K562 (cell line): ENCODE results near the gene HIVEP3. TPM values are rescaled to one million over a fixed set of nuclear protein-coding genes. Genes with fewer than 3 reads are reported as not detected.

Source experiments
- ATAC-seq: fragments of 200-7000 bp; cut with Tn5 transposase; 3 replicates; pipeline ENCODE4 v1.9.1; 2020; ENCODE audit warnings: moderate library complexity
- BruUV-seq: library from RNA; stranded (reverse); fragments of 400-500 nt; replicated peaks from 2 replicates; lab custom pipeline; 2021; lab: Mats Ljungman, UMichigan
- CTCF ChIA-PET: fragments of 300-600 bp; formaldehyde crosslinking; extraction: SDS; loops from one replicate; lab custom pipeline; 2021; ENCODE audit warnings: low intra/inter-chr PET ratio; lab: Yijun Ruan, JAX
- POLR2A ChIA-PET: fragments of 300-600, 350-650 bp; sonication (Branson Sonifier 250); formaldehyde crosslinking; extraction: SDS; loops from one replicate; lab custom pipeline; 2021; ENCODE audit warnings: antibody characterized with exemption, inconsistent platforms; lab: Yijun Ruan, JAX
- DNase-seq, 4 experiments: peaks; one replicate each; pipeline versions ENCODE4 v3.0.0 to v3.0.0-alpha.2; 2011 to 2018; ENCODE audit warnings: low spot score in 3 of 4, mixed read lengths in 3 of 4; ENCODE audit errors: extremely low read depth in 1 of 4
- FAIRE-seq: peaks from 2 replicates; lab custom pipeline; 2011; peaks lifted over from hg19 to GRCh38; lab: Jason Lieb, UNC
- H2AFZ ChIP-seq: 2 replicates; pipeline ENCODE4 v1.6.0; 2011; ENCODE audit warnings: low read depth, low read length, control low read depth, inconsistent platforms
- H3K27ac ChIP-seq: fragments of 200-600 bp; 3 replicates; pipeline ENCODE4 v1.8.0; 2011; ENCODE audit warnings: low read depth, mild to moderate bottlenecking, control low read depth, inconsistent platforms, low read length, moderate library complexity, mixed read lengths; ENCODE audit errors: extremely low read depth
- H3K27me3 ChIP-seq, 2 experiments: fragments of 300-600 bp in 1 of 2; 2 replicates in 1 of 2; 3 replicates in 1 of 2; pipeline versions ENCODE4 v1.6.0 to v1.8.0; 2011; ENCODE audit warnings: inconsistent platforms in 2 of 2, low read length in 2 of 2, mild to moderate bottlenecking in 1 of 2, mixed read lengths in 1 of 2, moderate library complexity in 1 of 2; ENCODE audit not compliant: control insufficient read depth in 2 of 2, insufficient read depth in 2 of 2
- H3K36me3 ChIP-seq: fragments of 300-600 bp; 3 replicates; pipeline ENCODE4 v1.8.0; 2011; ENCODE audit warnings: mild to moderate bottlenecking, low read length, inconsistent platforms; ENCODE audit not compliant: control insufficient read depth, insufficient read depth
- H3K4me1 ChIP-seq, 2 experiments: fragments of 200-600 bp in 1 of 2; replicated peaks in 1 of 2; 2 replicates in 1 of 2; 3 replicates in 1 of 2; pipeline versions ENCODE4 v1.5.1 to v1.8.0; 2011; ENCODE audit warnings: inconsistent platforms in 2 of 2, low read length in 2 of 2, mild to moderate bottlenecking in 1 of 2, mixed read lengths in 1 of 2, moderate library complexity in 1 of 2; ENCODE audit not compliant: control insufficient read depth in 2 of 2, insufficient read depth in 2 of 2
- H3K4me2 ChIP-seq: 2 replicates; pipeline ENCODE4 v1.6.1; 2011; ENCODE audit warnings: low read length, control low read depth, inconsistent platforms, mixed read lengths; ENCODE audit not compliant: insufficient read depth
- H3K4me3 ChIP-seq: fragments of 200-600 bp; sonication (generic), shearing (Covaris generic); 2 replicates; pipeline ENCODE4 v1.5.1; 2016; ENCODE audit warnings: control low read depth, inconsistent platforms
- H3K79me2 ChIP-seq: fragments of 200-600 bp; 3 replicates; pipeline ENCODE4 v1.8.0; 2011; ENCODE audit warnings: low read length, inconsistent platforms; ENCODE audit not compliant: control insufficient read depth, insufficient read depth
- H3K9ac ChIP-seq, 2 experiments: 2 replicates each; pipeline versions ENCODE4 v1.6.0 to v1.6.1; 2011; ENCODE audit warnings: low read depth in 2 of 2, low read length in 2 of 2, control low read depth in 1 of 2, inconsistent platforms in 1 of 2, mild to moderate bottlenecking in 1 of 2, mixed read lengths in 1 of 2; ENCODE audit not compliant: insufficient read depth in 1 of 2
- H3K9me1 ChIP-seq: one replicate; pipeline ENCODE4 v1.6.0; 2011; ENCODE audit warnings: inconsistent platforms, mild to moderate bottlenecking, low read length, moderate library complexity; ENCODE audit not compliant: control insufficient read depth, insufficient read depth
- H3K9me3 ChIP-seq: replicated peaks from 2 replicates; pipeline ENCODE4 v1.5.1; 2011; ENCODE audit warnings: low read depth, low read length, inconsistent platforms; ENCODE audit not compliant: control insufficient read depth, insufficient read depth
- H4K20me1 ChIP-seq: replicated peaks from 2 replicates; pipeline ENCODE4 v1.6.1; 2011; ENCODE audit warnings: low read length, inconsistent platforms, mixed read lengths; ENCODE audit not compliant: control insufficient read depth, insufficient read depth
- BRCA1 ChIP-seq, 2 experiments: fragments of 450-650 bp in 1 of 2; sonication (generic) in 1 of 2; formaldehyde crosslinking in 1 of 2; IDR thresholded peaks; 2 replicates each; pipeline versions ENCODE4 v1.5.0 to v1.6.1; 2017 to 2020; ENCODE audit warnings: mild to moderate bottlenecking in 1 of 2, missing genetic modification reagents in 1 of 2
- ELF4 ChIP-seq: fragments of 450-650 bp; formaldehyde crosslinking; IDR thresholded peaks from 2 replicates; pipeline ENCODE4 v1.4.0; 2022; ENCODE audit warnings: missing genetic modification characterization
- MTF1 ChIP-seq: fragments of 250-450 bp; sonication (Bioruptor Pico); IDR thresholded peaks from 2 replicates; pipeline ENCODE4 v1.9.0; 2021; ENCODE audit warnings: moderate library complexity, mild to moderate bottlenecking, inconsistent platforms, borderline replicate concordance
- POLR2AphosphoS5 ChIP-seq: IDR thresholded peaks from 2 replicates; pipeline ENCODE4 v1.6.1; 2011; ENCODE audit warnings: mild to moderate bottlenecking, low read depth, low read length, moderate library complexity; ENCODE audit not compliant: control insufficient read depth, insufficient read depth
- PRMT5 ChIP-seq: sonication (generic); formaldehyde crosslinking; IDR thresholded peaks from 2 replicates; pipeline ENCODE4 v1.5.0; 2020; ENCODE audit warnings: missing genetic modification reagents
- RUNX1 ChIP-seq: sonication (generic); IDR thresholded peaks from 2 replicates; pipeline ENCODE4 v1.6.1; 2016; ENCODE audit warnings: antibody characterized with exemption, low read depth
- SMAD3 ChIP-seq: fragments of 450-650 bp; formaldehyde crosslinking; conservative IDR thresholded peaks from 2 replicates; pipeline ENCODE4 v1.4.0; 2020; ENCODE audit warnings: mild to moderate bottlenecking
- TRIM28 ChIP-seq: fragments of 450-650 bp; IDR thresholded peaks from 2 replicates; pipeline ENCODE4 v1.6.1; 2017
- ZBTB8A ChIP-seq: fragments of 450-650 bp; IDR thresholded peaks from 2 replicates; pipeline ENCODE4 v1.6.1; 2018; ENCODE audit warnings: mild to moderate bottlenecking, moderate library complexity; ENCODE audit not compliant: partially characterized antibody
- ZKSCAN3 ChIP-seq: fragments of 250-450 bp; sonication (Bioruptor Pico); IDR thresholded peaks from 2 replicates; pipeline ENCODE4 v1.4.0; 2020
- ZNF354B ChIP-seq: fragments of 250-450 bp; sonication (Bioruptor Pico); IDR thresholded peaks from 2 replicates; pipeline ENCODE4 v1.4.0; 2020
- WGBS: fragments of 100-300 bp; shearing (Covaris generic); methylation state at CpG from one replicate; pipeline ENCODE4 v1.1.6; 2016; ENCODE audit warnings: low coverage, mixed read lengths; ENCODE audit not compliant: insufficient coverage; ENCODE audit errors: missing lambda C conversion rate; 5-methylcytosine and 5-hydroxymethylcytosine counted together
- in situ Hi-C: fragments of 300-500 bp; cut with MboI; formaldehyde crosslinking; loops from 4 replicates; pipeline ENCODE4 v1.15.0; 2018; ENCODE audit warnings: inconsistent platforms, mixed read lengths
- intact Hi-C: fragments of 100-400 bp; cut with micrococcal nuclease; formaldehyde crosslinking; loops from 2 replicates; pipeline ENCODE4 v1.14.2; 2022
- polyA plus RNA-seq, 8 experiments: library from polyadenylated mRNA; depleted of rRNA in 4 of 8; stranded (reverse) in 5 of 8; unstranded in 3 of 8; fragments of >200 nt; fragmentation: Nextera tagmentation in 2 of 8; fragmentation: Illumina TruSeq in 1 of 8; extraction: Ambion mirVana in 2 of 8; extraction: Trizol in 1 of 8; gene quantifications; 2 replicates each; pipeline versions ENCODE4 v1.2.1 to v1.2.3, GENCODE V29; 2011 to 2014; ENCODE audit warnings: inconsistent platforms in 1 of 8, missing spikeins in 1 of 8
- total RNA-seq, 7 experiments: library from RNA; depleted of rRNA in 6 of 7; stranded (reverse); fragments of >200 nt in 6 of 7; fragmentation: Illumina TruSeq in 2 of 7; extraction: Trizol in 2 of 7; gene quantifications; 2 replicates each; pipeline versions ENCODE4 v1.2.1 to v1.2.3, GENCODE V29; 2011 to 2021; ENCODE audit warnings: low replicate concordance in 1 of 7
- TF ChIP-seq, protein P1 (sequence below): sonication (generic); formaldehyde crosslinking; IDR thresholded peaks from 2 replicates; pipeline ENCODE4 v1.8.0; 2022; ENCODE audit warnings: missing genetic modification reagents, mild to moderate bottlenecking, borderline replicate concordance

Gene HIVEP3
- total and polyA plus RNA-seq, 9 of the 15 experiments (the other 6 are each of a cell fraction or from before 2014, with no cell fraction given), result 0.09 to 0.58 (median 0.34) TPM; not detected in 1

DNA sequence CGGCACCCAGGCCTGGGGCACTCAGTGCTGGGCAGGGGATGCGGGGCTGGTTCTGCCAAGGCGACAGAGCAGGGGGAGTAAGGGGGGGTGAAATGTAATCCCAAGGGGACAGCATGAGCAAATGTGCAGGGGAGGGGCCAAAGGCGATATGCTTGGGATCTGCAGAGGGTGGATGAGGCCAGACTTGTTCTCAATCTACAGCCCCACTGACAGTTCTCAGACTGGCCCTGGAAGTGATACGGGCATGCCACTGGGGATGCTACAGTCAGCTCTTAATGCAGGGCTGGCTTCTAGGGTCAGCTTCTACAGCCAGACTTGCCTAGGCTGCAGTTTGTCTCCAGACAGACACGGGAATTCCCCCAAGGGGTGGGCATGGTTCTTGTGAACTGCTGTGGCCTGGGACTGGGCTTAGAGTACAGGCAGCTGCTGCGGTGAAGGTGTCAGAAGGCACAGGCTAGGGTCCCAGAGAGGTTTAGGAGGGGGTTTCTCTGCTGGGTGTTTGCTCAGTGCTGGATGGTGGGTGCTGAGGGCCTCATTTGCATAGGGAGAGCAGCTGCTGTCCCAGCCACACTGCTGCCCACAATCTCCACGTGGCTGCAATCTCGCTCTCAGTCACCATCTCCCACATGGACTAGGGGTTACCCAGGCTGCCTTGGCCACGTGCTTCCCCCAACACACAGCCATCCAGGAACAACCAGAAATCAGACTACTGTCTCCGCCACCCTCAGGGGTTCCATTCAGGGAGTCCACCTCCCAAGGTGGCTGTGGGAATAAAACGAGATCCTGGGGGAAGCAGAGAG is 190.1 kb downstream of the HIVEP3 start:
- Histone ChIP-seq H3K36me3 (no peaks in the 10 kb centered on the region), H3K27ac (no peak overlapping the region), H4K20me1 (no peaks in the 10 kb centered on the region), H3K79me2 (no peaks in the 10 kb centered on the region)
- ATAC-seq, result no peak
- no TSS peak for BruUV-seq
- 5% methylated on average over 12 of the region's 12 CpGs for WGBS
- CTCF ChIA-PET, result no interaction called here
- no peak for TF ChIP-seq POLR2AphosphoS5
- TF ChIP-seq, protein P1, sequence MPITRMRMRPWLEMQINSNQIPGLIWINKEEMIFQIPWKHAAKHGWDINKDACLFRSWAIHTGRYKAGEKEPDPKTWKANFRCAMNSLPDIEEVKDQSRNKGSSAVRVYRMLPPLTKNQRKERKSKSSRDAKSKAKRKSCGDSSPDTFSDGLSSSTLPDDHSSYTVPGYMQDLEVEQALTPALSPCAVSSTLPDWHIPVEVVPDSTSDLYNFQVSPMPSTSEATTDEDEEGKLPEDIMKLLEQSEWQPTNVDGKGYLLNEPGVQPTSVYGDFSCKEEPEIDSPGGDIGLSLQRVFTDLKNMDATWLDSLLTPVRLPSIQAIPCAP, result no peak
- no peak for TF ChIP-seq PRMT5 (CRISPR knock-in tag)
- TF ChIP-seq ZKSCAN3 (CRISPR knock-in tag), result no peak
- no peak for TF ChIP-seq TRIM28
- no peak for TF ChIP-seq MTF1
- no peak for TF ChIP-seq BRCA1 (IDR thresholded peaks at IDR 0.05)
- no peak for TF ChIP-seq BRCA1 (CRISPR knock-in tag; IDR thresholded peaks at IDR 0.05)
- no peak for TF ChIP-seq ZBTB8A
- no peak for TF ChIP-seq SMAD3 (CRISPR knock-in tag)
- no peak for TF ChIP-seq ZNF354B
- TF ChIP-seq RUNX1, result no peak
- TF ChIP-seq ELF4 (CRISPR knock-in tag), result no peak
- TF ChIP-seq, all 486 proteins: peak for 0
- no peak overlapping the region for H3K9ac ChIP-seq
- no peak overlapping the region for H3K4me3 ChIP-seq
- no peaks in the 10 kb centered on the region for H3K9me3 ChIP-seq
- intact Hi-C loops (no loop called here), in situ Hi-C loops (no loop called here)
- peaks cover 0 to 5% of the 10 kb centered on the region in 2 experiments; a peak in 1 of 5 replicates for H3K4me1 ChIP-seq
- H2AFZ ChIP-seq, result no peak overlapping the region
- FAIRE-seq, result no peak
- peaks cover 0 to 38% of the 10 kb centered on the region in 2 experiments; a peak in 1 of 5 replicates for H3K27me3 ChIP-seq
- H3K9me1 ChIP-seq, result no peaks in the 10 kb centered on the region
- DNase-seq, result no peak
- POLR2A ChIA-PET, result interaction anchor here (0.5 to 0.6 kb wide), 2 partner anchors 9 to 63 kb away, joined by 4 read pairs; no protein-coding TSS in a partner anchor
- no peak overlapping the region for H3K4me2 ChIP-seq
